ENCODE data around the gene ENOSF1.
"Not testable (repeated sequence)": the region's sequence is repeated elsewhere in the genome, so short reads cannot be mapped to it uniquely, and the experiment has no call there.

GRCh38 chr18:759864-760263 is 47.4 kb upstream of the ENOSF1 start:
- TF ChIP-seq CTCF (conservative IDR thresholded peaks at IDR 0.05 in 1 of 2, IDR thresholded peaks at IDR 0.05 in 1 of 2; ENCODE audit: low read depth in 1 of 2, low read length in 2 of 2); EZH2 (IDR thresholded peaks at IDR 0.05; ENCODE audit: low read length, missing control alignments): not testable (repeated sequence)
